ENCODE data around the gene ZNF439.
"Not testable (repeated sequence)": the region's sequence is repeated elsewhere in the genome, so short reads cannot be mapped to it uniquely, and the experiment has no call there.

The ZNF439 gene

GRCh38 chr19:11868188-11868587, 19.7 kb downstream of the ZNF439 start:
- FAIRE-seq (no peak), DNase-seq (ENCODE audit: insufficient read length, low spot score) (no peak)
- TF ChIP-seq POU2F2 (IDR thresholded peaks at IDR 0.05; ENCODE audit: low read depth, low read length) (no peak), POLR2A (IDR thresholded peaks at IDR 0.05; ENCODE audit: low read depth, low read length) (no peak), SPI1 (IDR thresholded peaks at IDR 0.05; ENCODE audit: low read depth, low read length) (no peak), PAX5 (IDR thresholded peaks at IDR 0.05; ENCODE audit: insufficient read depth, low read length, severe bottlenecking) (no peak), TAF1 (IDR thresholded peaks at IDR 0.05; ENCODE audit: low read depth, low read length) (no peak), POLR2AphosphoS5 (IDR thresholded peaks at IDR 0.05; ENCODE audit: low read depth, low read length) (no peak)

GRCh38 chr19:11872624-11873023, 24.1 kb downstream of the ZNF439 start:
- TF ChIP-seq POU2F2 (IDR thresholded peaks at IDR 0.05; ENCODE audit: low read depth, low read length) (no peak), POLR2AphosphoS5 (IDR thresholded peaks at IDR 0.05; ENCODE audit: low read depth, low read length) (no peak), SPI1 (IDR thresholded peaks at IDR 0.05; ENCODE audit: low read depth, low read length) (no peak)
- FAIRE-seq (no peak), DNase-seq (ENCODE audit: insufficient read length, low spot score) (no peak)

GRCh38 chr19:11873762-11874161, 25.2 kb downstream of the ZNF439 start:
- FAIRE-seq (no peak), DNase-seq (ENCODE audit: insufficient read length, low spot score) (no peak)
- TF ChIP-seq PAX5 (IDR thresholded peaks at IDR 0.05; ENCODE audit: insufficient read depth, low read length, severe bottlenecking), result no peak
- TF ChIP-seq POLR2AphosphoS5 (IDR thresholded peaks at IDR 0.05; ENCODE audit: low read depth, low read length), result no peak
- no peak for TF ChIP-seq TAF1 (IDR thresholded peaks at IDR 0.05; ENCODE audit: low read depth, low read length)
- no peak for TF ChIP-seq POU2F2 (IDR thresholded peaks at IDR 0.05; ENCODE audit: low read depth, low read length)
- TF ChIP-seq SPI1 (IDR thresholded peaks at IDR 0.05; ENCODE audit: low read depth, low read length), result no peak
- no peak for TF ChIP-seq POLR2A (IDR thresholded peaks at IDR 0.05; ENCODE audit: low read depth, low read length)

- not testable (repeated sequence) for DNase-seq (ENCODE audit: insufficient read length, low spot score); FAIRE-seq
These were observed 31.3 kb downstream of the ZNF439 start for GRCh38 chr19:11879687-11880266.

- TF ChIP-seq POLR2AphosphoS5 (IDR thresholded peaks at IDR 0.05; ENCODE audit: low read depth, low read length), result no peak
- TF ChIP-seq SPI1 (IDR thresholded peaks at IDR 0.05; ENCODE audit: low read depth, low read length), result no peak
- no peak for TF ChIP-seq POU2F2 (IDR thresholded peaks at IDR 0.05; ENCODE audit: low read depth, low read length)
- TF ChIP-seq PAX5 (IDR thresholded peaks at IDR 0.05; ENCODE audit: insufficient read depth, low read length, severe bottlenecking), result no peak
- TF ChIP-seq TAF1 (IDR thresholded peaks at IDR 0.05; ENCODE audit: low read depth, low read length), result no peak
- no peak for TF ChIP-seq POLR2A (IDR thresholded peaks at IDR 0.05; ENCODE audit: low read depth, low read length)
- FAIRE-seq (no peak), DNase-seq (ENCODE audit: insufficient read length, low spot score) (no peak)
These were observed 32.1 kb downstream of the ZNF439 start for GRCh38 chr19:11880598-11880997.

GRCh38 chr19:11881151-11881800, 32.8 kb downstream of the ZNF439 start:
- FAIRE-seq, result peak; percentile 40
- TF ChIP-seq POLR2A (IDR thresholded peaks at IDR 0.05; ENCODE audit: low read depth, low read length) (no peak), POU2F2 (IDR thresholded peaks at IDR 0.05; ENCODE audit: low read depth, low read length) (no peak), SPI1 (IDR thresholded peaks at IDR 0.05; ENCODE audit: low read depth, low read length) (no peak), POLR2AphosphoS5 (IDR thresholded peaks at IDR 0.05; ENCODE audit: low read depth, low read length) (no peak), TAF1 (IDR thresholded peaks at IDR 0.05; ENCODE audit: low read depth, low read length) (no peak), PAX5 (IDR thresholded peaks at IDR 0.05; ENCODE audit: insufficient read depth, low read length, severe bottlenecking) (no peak)
- peak; percentile 34 for DNase-seq (ENCODE audit: insufficient read length, low spot score)

- no peak for FAIRE-seq
- TF ChIP-seq POU2F2 (IDR thresholded peaks at IDR 0.05; ENCODE audit: low read depth, low read length) (no peak), PAX5 (IDR thresholded peaks at IDR 0.05; ENCODE audit: insufficient read depth, low read length, severe bottlenecking) (no peak), SPI1 (IDR thresholded peaks at IDR 0.05; ENCODE audit: low read depth, low read length) (no peak), TAF1 (IDR thresholded peaks at IDR 0.05; ENCODE audit: low read depth, low read length) (no peak), POLR2AphosphoS5 (IDR thresholded peaks at IDR 0.05; ENCODE audit: low read depth, low read length) (no peak), POLR2A (IDR thresholded peaks at IDR 0.05; ENCODE audit: low read depth, low read length) (no peak)
- no peak for DNase-seq (ENCODE audit: insufficient read length, low spot score)
These were observed 34.1 kb downstream of the ZNF439 start for GRCh38 chr19:11882606-11883005.

GRCh38 chr19:11887234-11887610, 38.7 kb downstream of the ZNF439 start:
- FAIRE-seq (no peak), DNase-seq (ENCODE audit: insufficient read length, low spot score) (no peak)
- no peak for TF ChIP-seq PAX5 (IDR thresholded peaks at IDR 0.05; ENCODE audit: insufficient read depth, low read length, severe bottlenecking)
- TF ChIP-seq POLR2A (IDR thresholded peaks at IDR 0.05; ENCODE audit: low read depth, low read length), result no peak
- TF ChIP-seq POU2F2 (IDR thresholded peaks at IDR 0.05; ENCODE audit: low read depth, low read length), result no peak
- TF ChIP-seq SPI1 (IDR thresholded peaks at IDR 0.05; ENCODE audit: low read depth, low read length), result no peak
- TF ChIP-seq TAF1 (IDR thresholded peaks at IDR 0.05; ENCODE audit: low read depth, low read length), result no peak
- no peak for TF ChIP-seq POLR2AphosphoS5 (IDR thresholded peaks at IDR 0.05; ENCODE audit: low read depth, low read length)

- FAIRE-seq, result no peak
- no peak for TF ChIP-seq POLR2AphosphoS5 (IDR thresholded peaks at IDR 0.05; ENCODE audit: low read depth, low read length)
- TF ChIP-seq TAF1 (IDR thresholded peaks at IDR 0.05; ENCODE audit: low read depth, low read length), result no peak
- no peak for TF ChIP-seq PAX5 (IDR thresholded peaks at IDR 0.05; ENCODE audit: insufficient read depth, low read length, severe bottlenecking)
- TF ChIP-seq SPI1 (IDR thresholded peaks at IDR 0.05; ENCODE audit: low read depth, low read length), result no peak
- TF ChIP-seq POLR2A (IDR thresholded peaks at IDR 0.05; ENCODE audit: low read depth, low read length), result no peak
- no peak for TF ChIP-seq POU2F2 (IDR thresholded peaks at IDR 0.05; ENCODE audit: low read depth, low read length)
- DNase-seq (ENCODE audit: insufficient read length, low spot score), result peak; percentile 30
These were observed 39.3 kb downstream of the ZNF439 start, which contains the start of gene ZNF69 for GRCh38 chr19:11887611-11888531. Gene ZNF69, plus strand, starts transcription at chr19:11887782. Its CDS starts 142 bp downstream, at chr19:11887924.

- FAIRE-seq; DNase-seq (ENCODE audit: insufficient read length, low spot score): not testable (repeated sequence)
These were observed 41.4 kb downstream of the ZNF439 start for GRCh38 chr19:11889901-11890300.
